Mesodermal cell (in vitro differentiated cells): ENCODE results near the gene AOAH.

Experiments
- H3K27ac ChIP-seq: 2 replicates; pipeline ENCODE4 v1.7.0; 2013; ENCODE audit warnings: mild to moderate bottlenecking, low read depth, low read length, moderate library complexity; ENCODE audit not compliant: severe bottlenecking
- H3K36me3 ChIP-seq: 2 replicates; pipeline ENCODE4 v1.7.1; 2013; ENCODE audit warnings: mild to moderate bottlenecking, low read length, moderate library complexity; ENCODE audit not compliant: control insufficient read depth, insufficient read depth
- H3K4me1 ChIP-seq: one replicate; pipeline ENCODE4 v1.7.1; 2013; ENCODE audit warnings: mild to moderate bottlenecking, low read length; ENCODE audit not compliant: insufficient read depth, control insufficient read depth, poor library complexity, severe bottlenecking
- H3K4me3 ChIP-seq: 2 replicates; pipeline ENCODE4 v1.7.0; 2013; ENCODE audit warnings: low read length, control low read depth, mild to moderate bottlenecking; ENCODE audit not compliant: insufficient read depth, poor library complexity, severe bottlenecking; ENCODE audit errors: extremely low read depth
- H3K9me3 ChIP-seq: 2 replicates; pipeline ENCODE4 v1.7.1; 2013; ENCODE audit warnings: mild to moderate bottlenecking, low read length, moderate library complexity; ENCODE audit not compliant: control insufficient read depth
- WGBS, 2 experiments: methylation state at CpG; one replicate each; pipeline ENCODE4 v1.1.5; 2013; ENCODE audit warnings: missing lambda C conversion rate in 2 of 2; ENCODE audit not compliant: insufficient coverage in 2 of 2; 5-methylcytosine and 5-hydroxymethylcytosine counted together

Gene AOAH

DNA sequence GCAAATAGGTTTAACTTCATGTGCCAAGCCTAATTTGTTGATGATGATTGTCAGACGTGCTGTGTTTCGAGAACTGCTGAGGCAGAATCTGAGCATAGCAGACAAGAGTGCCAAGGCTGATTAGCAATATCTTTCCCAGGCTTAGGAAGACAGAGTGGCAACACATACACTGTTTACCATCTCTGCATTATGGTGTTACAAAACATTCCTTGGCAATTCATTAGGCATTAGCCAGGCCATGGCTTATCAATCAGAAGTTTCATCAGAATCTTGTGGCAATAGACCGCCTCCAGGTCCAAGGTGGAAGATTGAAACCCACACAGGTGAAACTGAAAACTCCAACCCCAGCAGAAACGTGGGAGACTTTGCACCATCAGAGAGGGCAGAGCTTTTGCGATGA, 148.5 kb downstream of the AOAH start:
- Histone ChIP-seq H3K4me3 (no peak overlapping the region), H3K27ac (no peak overlapping the region), H3K9me3 (peaks cover 7% of the 10 kb centered on the region), H3K4me1 (no peaks in the 10 kb centered on the region), H3K36me3 (no peaks in the 10 kb centered on the region)
- 90 to 92% methylated on average over 5 of the region's 5 CpGs for WGBS, 2 experiments

- Histone ChIP-seq H3K36me3 (no peaks in the 10 kb centered on the region), H3K4me1 (no peaks in the 10 kb centered on the region), H3K9me3 (peaks cover 7% of the 10 kb centered on the region), H3K4me3 (no peak overlapping the region), H3K27ac (no peak overlapping the region)
- 86 to 91% methylated on average over 3 of the region's 3 CpGs for WGBS, 2 experiments
Measured at GRCh38 chr7:36573066-36573465, 151.2 kb downstream of the AOAH start.

DNA sequence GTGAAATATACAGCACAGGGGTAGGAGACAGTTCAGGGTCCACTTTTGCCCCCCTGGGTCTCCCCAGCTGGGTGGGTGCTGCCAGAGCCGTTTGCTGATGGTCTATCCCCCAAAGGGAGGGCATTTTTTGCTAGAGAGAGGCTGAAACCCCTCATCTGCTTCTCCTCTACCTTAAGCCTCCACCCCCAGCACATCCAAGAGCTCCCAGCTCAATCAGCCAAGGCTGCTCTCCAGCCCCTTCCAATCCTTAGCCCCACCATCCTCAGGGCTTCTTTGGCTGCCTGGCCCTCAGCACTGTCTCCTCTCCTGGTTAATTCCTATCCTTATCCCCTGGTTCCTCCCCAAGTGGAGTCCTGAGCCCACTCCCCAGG, 153.1 kb downstream of the AOAH start:
- H3K4me1 ChIP-seq = no peaks in the 10 kb centered on the region
- 0% methylated on average over 1 of the region's 1 CpG for WGBS, 2 experiments

GRCh38 chr7:36570528-36571189, 153.6 kb downstream of the AOAH start:
- H3K27ac ChIP-seq = no peak overlapping the region
- no peaks in the 10 kb centered on the region for H3K36me3 ChIP-seq
- no peaks in the 10 kb centered on the region for H3K4me1 ChIP-seq
- no peaks in the 10 kb centered on the region for H3K9me3 ChIP-seq
- no peak overlapping the region for H3K4me3 ChIP-seq
- 94 to 95% methylated on average over 6 to 7 of the region's 11 CpGs for WGBS, 2 experiments

More for the DNA sequence above, 153.1 kb downstream of the AOAH start:
- H3K36me3 ChIP-seq = no peaks in the 10 kb centered on the region
- H3K9me3 ChIP-seq = no peaks in the 10 kb centered on the region
- H3K4me3 ChIP-seq = no peak overlapping the region
- H3K27ac ChIP-seq = no peak overlapping the region

DNA sequence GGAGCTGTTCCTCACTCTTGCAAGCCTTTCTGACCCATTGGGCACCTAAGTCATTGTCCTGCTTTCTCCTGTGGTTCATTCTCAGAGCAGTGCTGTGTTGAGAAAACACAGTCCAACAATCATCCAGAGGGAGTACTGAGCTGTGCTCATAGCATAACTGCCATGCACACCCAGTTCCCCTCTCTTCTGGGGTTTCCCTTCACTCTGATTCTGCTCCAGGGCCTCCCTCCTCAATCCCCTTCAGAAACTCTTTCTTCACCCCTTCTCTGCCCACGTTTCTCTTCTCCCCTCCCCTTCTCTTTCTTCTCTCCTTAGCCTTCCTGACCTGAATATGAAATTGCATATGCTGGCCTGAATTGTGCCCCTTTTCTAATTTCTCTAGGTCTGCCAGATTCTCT, 155.8 kb downstream of the AOAH start:
- Histone ChIP-seq H3K27ac (no peak overlapping the region), H3K9me3 (no peaks in the 10 kb centered on the region), H3K36me3 (no peaks in the 10 kb centered on the region), H3K4me3 (no peak overlapping the region), H3K4me1 (peaks cover 14% of the 10 kb centered on the region)
- 43 to 100% methylated on average over 1 of the region's 1 CpG for WGBS, 2 experiments

DNA sequence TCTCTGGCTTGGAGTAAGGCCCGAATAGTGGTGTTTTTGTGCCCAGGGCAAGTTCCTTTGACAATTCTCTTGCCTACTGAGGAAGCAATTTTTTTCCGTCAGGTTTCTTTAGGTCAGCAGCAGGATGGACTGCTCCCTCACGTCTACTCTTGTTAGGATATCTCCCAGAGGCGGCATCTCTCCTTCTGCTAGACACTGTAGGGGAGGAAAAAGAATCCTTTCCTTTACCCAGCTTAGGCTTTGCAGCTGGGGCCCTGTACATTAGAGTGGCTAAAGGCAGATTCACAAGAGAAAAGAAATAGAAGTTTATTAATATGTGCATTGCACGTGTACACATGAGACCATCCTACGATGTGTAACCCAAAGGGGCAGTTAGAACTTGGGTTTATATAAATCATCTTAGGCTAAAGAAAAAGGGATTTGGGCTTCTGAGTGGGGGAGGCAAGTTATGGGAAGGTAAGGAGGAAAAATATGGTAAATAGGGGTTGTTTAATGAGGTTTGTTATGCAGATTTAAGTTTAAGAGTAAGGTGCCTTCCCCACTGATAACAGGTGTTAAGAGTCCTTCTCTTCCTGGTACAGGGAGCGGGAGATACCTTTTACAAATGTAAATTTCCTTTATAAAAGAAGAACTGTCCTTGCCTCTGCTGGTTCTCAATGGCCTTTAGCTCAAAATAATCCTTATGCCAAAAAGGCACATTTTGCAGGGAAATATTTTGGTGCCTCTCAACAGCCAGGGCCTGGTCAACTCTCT, 156.4 kb downstream of the AOAH start:
- Histone ChIP-seq H3K27ac (no peak overlapping the region), H3K4me1 (peaks cover 18% of the 10 kb centered on the region), H3K36me3 (no peaks in the 10 kb centered on the region), H3K4me3 (no peak overlapping the region), H3K9me3 (no peaks in the 10 kb centered on the region)
- 86 to 93% methylated on average over 3 to 5 of the region's 7 CpGs for WGBS, 2 experiments

- Histone ChIP-seq H3K4me1 (peaks cover 18% of the 10 kb centered on the region), H3K27ac (no peak overlapping the region), H3K9me3 (no peaks in the 10 kb centered on the region), H3K4me3 (no peak overlapping the region), H3K36me3 (no peaks in the 10 kb centered on the region)
- 94 to 100% methylated on average over 2 of the region's 5 CpGs for WGBS, 2 experiments
Measured at GRCh38 chr7:36565792-36566356, 158.4 kb downstream of the AOAH start.

- H3K4me1 ChIP-seq = peaks cover 18% of the 10 kb centered on the region
- H3K36me3 ChIP-seq = no peaks in the 10 kb centered on the region
- no peak overlapping the region for H3K4me3 ChIP-seq
- WGBS, 2 experiments = 60 to 70% methylated on average over 1 to 2 of the region's 2 CpGs
- peak overlapping the region; percentile 72 for H3K27ac ChIP-seq
- H3K9me3 ChIP-seq = no peaks in the 10 kb centered on the region
Measured at GRCh38 chr7:36564489-36564888, 159.8 kb downstream of the AOAH start.

GRCh38 chr7:36563706-36564327, 160.5 kb downstream of the AOAH start:
- no peaks in the 10 kb centered on the region for H3K36me3 ChIP-seq
- WGBS, 2 experiments = 50 to 67% methylated on average over 1 of the region's 1 CpG
- H3K4me1 ChIP-seq = peaks cover 18% of the 10 kb centered on the region
- H3K4me3 ChIP-seq = no peak overlapping the region
- H3K27ac ChIP-seq = peak overlapping the region; percentile 72
- H3K9me3 ChIP-seq = peaks cover 4% of the 10 kb centered on the region

GRCh38 chr7:36562121-36562520, 162.2 kb downstream of the AOAH start:
- no peak overlapping the region for H3K4me3 ChIP-seq
- peaks cover 6% of the 10 kb centered on the region for H3K9me3 ChIP-seq
- 83% methylated on average over 1 of the region's 2 CpGs; no CpG with 5 or more reads in 1 of the 2 experiments for WGBS, 2 experiments
- peaks cover 18% of the 10 kb centered on the region for H3K4me1 ChIP-seq
- H3K27ac ChIP-seq = no peak overlapping the region
- H3K36me3 ChIP-seq = no peaks in the 10 kb centered on the region
